ENCODE results near the gene AURKB. TPM values are rescaled to one million over a fixed set of nuclear protein-coding genes. Genes with fewer than 3 reads are reported as not detected.

AURKB gene
- total and polyA plus RNA-seq, 2 of the 13 experiments (the other 11 are each of a cell fraction or from before 2014, with no cell fraction given) = 29.5 to 75.3 TPM

DNA sequence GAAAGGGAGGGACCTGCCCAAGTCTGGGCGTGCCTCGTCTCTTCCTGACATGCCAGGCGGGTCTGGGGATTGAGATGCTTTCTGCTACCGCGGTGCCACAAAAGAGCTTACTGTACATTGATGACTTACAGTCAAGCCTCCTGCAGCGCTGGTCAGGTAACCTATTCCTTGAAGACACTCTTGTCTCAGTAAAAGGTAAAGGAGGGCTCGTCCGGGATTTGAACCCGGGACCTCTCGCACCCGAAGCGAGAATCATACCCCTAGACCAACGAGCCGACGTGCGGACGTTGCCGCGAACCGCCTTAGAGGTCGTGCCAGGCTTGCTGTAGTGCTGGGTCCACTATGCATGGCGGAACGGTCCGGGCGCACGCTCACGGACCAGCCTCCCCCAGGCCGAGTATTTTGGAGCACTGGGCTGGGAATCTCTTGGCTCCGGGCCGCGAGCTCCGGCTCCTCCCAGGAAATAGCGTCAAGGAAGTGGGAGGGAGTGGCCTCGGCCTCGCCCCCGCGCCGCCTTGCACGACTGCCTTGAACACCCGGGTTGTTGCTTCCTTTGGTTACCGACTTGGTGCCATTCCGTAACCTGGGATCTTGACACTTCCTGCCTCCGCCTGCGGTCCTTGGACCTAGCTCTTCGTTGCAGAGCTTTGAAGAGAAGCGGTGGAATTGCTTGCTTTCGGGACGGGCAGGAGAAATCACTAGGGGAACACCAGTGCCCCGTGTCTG, 12.4 kb upstream of the AURKB start (continued):
- TF ChIP-seq, protein P1, sequence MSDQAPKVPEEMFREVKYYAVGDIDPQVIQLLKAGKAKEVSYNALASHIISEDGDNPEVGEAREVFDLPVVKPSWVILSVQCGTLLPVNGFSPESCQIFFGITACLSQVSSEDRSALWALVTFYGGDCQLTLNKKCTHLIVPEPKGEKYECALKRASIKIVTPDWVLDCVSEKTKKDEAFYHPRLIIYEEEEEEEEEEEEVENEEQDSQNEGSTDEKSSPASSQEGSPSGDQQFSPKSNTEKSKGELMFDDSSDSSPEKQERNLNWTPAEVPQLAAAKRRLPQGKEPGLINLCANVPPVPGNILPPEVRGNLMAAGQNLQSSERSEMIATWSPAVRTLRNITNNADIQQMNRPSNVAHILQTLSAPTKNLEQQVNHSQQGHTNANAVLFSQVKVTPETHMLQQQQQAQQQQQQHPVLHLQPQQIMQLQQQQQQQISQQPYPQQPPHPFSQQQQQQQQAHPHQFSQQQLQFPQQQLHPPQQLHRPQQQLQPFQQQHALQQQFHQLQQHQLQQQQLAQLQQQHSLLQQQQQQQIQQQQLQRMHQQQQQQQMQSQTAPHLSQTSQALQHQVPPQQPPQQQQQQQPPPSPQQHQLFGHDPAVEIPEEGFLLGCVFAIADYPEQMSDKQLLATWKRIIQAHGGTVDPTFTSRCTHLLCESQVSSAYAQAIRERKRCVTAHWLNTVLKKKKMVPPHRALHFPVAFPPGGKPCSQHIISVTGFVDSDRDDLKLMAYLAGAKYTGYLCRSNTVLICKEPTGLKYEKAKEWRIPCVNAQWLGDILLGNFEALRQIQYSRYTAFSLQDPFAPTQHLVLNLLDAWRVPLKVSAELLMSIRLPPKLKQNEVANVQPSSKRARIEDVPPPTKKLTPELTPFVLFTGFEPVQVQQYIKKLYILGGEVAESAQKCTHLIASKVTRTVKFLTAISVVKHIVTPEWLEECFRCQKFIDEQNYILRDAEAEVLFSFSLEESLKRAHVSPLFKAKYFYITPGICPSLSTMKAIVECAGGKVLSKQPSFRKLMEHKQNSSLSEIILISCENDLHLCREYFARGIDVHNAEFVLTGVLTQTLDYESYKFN (CRISPR knock-in tag; conservative IDR thresholded peaks at IDR 0.05) = peak; percentile 41
- peak; percentile 76 for TF ChIP-seq ZNF772 (CRISPR knock-in tag; IDR thresholded peaks at IDR 0.05)
- no peak for TF ChIP-seq ZBTB44 (CRISPR knock-in tag; IDR thresholded peaks at IDR 0.05)
- no peak for TF ChIP-seq SIX1 (CRISPR knock-in tag; IDR thresholded peaks at IDR 0.05; ENCODE audit: borderline replicate concordance)
- peak; percentile 33; the same call in 1 of the 2 replicates for TF ChIP-seq ZNF235 (CRISPR knock-in tag; IDR thresholded peaks at IDR 0.05; ENCODE audit: borderline replicate concordance)
- no peak for TF ChIP-seq HNRNPH1 (optimal IDR thresholded peaks at IDR 0.05; ENCODE audit: low read depth, low read length)
- peak; percentile 85 for TF ChIP-seq KDM2A (CRISPR knock-in tag; IDR thresholded peaks at IDR 0.05; ENCODE audit: borderline replicate concordance, low read depth)
- no peak for TF ChIP-seq GMEB2 (CRISPR knock-in tag; IDR thresholded peaks at IDR 0.05; ENCODE audit: low read depth)
- TF ChIP-seq TEAD3 (CRISPR knock-in tag; optimal IDR thresholded peaks at IDR 0.05; ENCODE audit: borderline replicate concordance) = peak; percentile 28
- peak; percentile 85 for TF ChIP-seq ZNF224 (CRISPR knock-in tag; IDR thresholded peaks at IDR 0.05)
- TF ChIP-seq MAF1 (CRISPR knock-in tag; IDR thresholded peaks at IDR 0.05; ENCODE audit: borderline replicate concordance) = peak; percentile 99
- TF ChIP-seq KDM1A (CRISPR knock-in tag; IDR thresholded peaks at IDR 0.05) = peak; percentile 74; the same call in 1 of the 2 replicates
- no peak; the same call in 1 of the 2 replicates for TF ChIP-seq ZHX2 (IDR thresholded peaks at IDR 0.05; ENCODE audit: low read depth)
- no peak; the same call in 1 of the 2 replicates for TF ChIP-seq ZHX2 (CRISPR knock-in tag; IDR thresholded peaks at IDR 0.05; ENCODE audit: borderline replicate concordance)
- TF ChIP-seq, protein P2, sequence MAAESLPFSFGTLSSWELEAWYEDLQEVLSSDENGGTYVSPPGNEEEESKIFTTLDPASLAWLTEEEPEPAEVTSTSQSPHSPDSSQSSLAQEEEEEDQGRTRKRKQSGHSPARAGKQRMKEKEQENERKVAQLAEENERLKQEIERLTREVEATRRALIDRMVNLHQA (CRISPR knock-in tag; IDR thresholded peaks at IDR 0.05) = no peak
- no peak for TF ChIP-seq ZC3H4 (CRISPR knock-in tag; IDR thresholded peaks at IDR 0.05; ENCODE audit: borderline replicate concordance)

Measured in HepG2 (cell line).